Endothelial cell of umbilical vein (primary cell): ENCODE results near the gene ZSWIM4. TPM values are rescaled to one million over a fixed set of nuclear protein-coding genes. Genes with fewer than 3 reads are reported as not detected.
"Not testable (repeated sequence)": the region's sequence is repeated elsewhere in the genome, so short reads cannot be mapped to it uniquely, and the experiment has no call there.

ENCODE experiments used
- BruUV-seq: library from RNA; stranded (reverse); fragments of 400-500 nt; replicated peaks from 2 replicates; lab custom pipeline; 2021; lab: Mats Ljungman, UMichigan
- CTCF ChIA-PET: fragments of 300-600, 350-600 bp; sonication (Branson Sonifier 250); formaldehyde crosslinking; loops from one replicate; lab custom pipeline; 2021; ENCODE audit warnings: antibody characterized with exemption, inconsistent platforms; lab: Charles Lee
- POLR2A ChIA-PET: fragments of 300-600, 350-600 bp; sonication (Branson Sonifier 250); formaldehyde crosslinking; loops from one replicate; lab custom pipeline; 2021; ENCODE audit warnings: antibody characterized with exemption, inconsistent platforms; lab: Charles Lee
- DNase-seq: peaks from one replicate; pipeline ENCODE4 v3.0.0-alpha.2; 2011; ENCODE audit warnings: low read depth, low spot score
- FAIRE-seq: peaks from 2 replicates; lab custom pipeline; 2011; peaks lifted over from hg19 to GRCh38; lab: Jason Lieb, UNC
- H2AFZ ChIP-seq: 2 replicates; pipeline ENCODE4 v1.6.0; 2012; ENCODE audit warnings: low read depth, low read length, control low read depth, inconsistent platforms
- H3K27ac ChIP-seq: 2 replicates; pipeline ENCODE4 v1.5.1; 2011; ENCODE audit warnings: low read depth, mild to moderate bottlenecking, control low read depth, low read length, moderate library complexity; ENCODE audit not compliant: insufficient read depth
- H3K27me3 ChIP-seq, 2 experiments: 2 replicates each; pipeline versions ENCODE4 v1.6.0 to v1.6.1; 2011; ENCODE audit warnings: low read length in 2 of 2, mixed read lengths in 1 of 2; ENCODE audit not compliant: control insufficient read depth in 2 of 2, insufficient read depth in 2 of 2
- H3K36me3 ChIP-seq, 2 experiments: 2 replicates in 1 of 2; 3 replicates in 1 of 2; pipeline ENCODE4 v1.5.1; 2011; ENCODE audit warnings: low read length in 2 of 2, mild to moderate bottlenecking in 1 of 2, moderate library complexity in 1 of 2; ENCODE audit not compliant: control insufficient read depth in 2 of 2, insufficient read depth in 2 of 2; ENCODE audit errors: extremely low read depth in 1 of 2
- H3K4me1 ChIP-seq: 3 replicates; pipeline ENCODE4 v1.5.1; 2011; ENCODE audit warnings: mild to moderate bottlenecking, low read length; ENCODE audit not compliant: control insufficient read depth, insufficient read depth; ENCODE audit errors: extremely low read depth
- H3K4me2 ChIP-seq: 2 replicates; pipeline ENCODE4 v1.6.1; 2011; ENCODE audit warnings: low read length, control low read depth, mixed read lengths; ENCODE audit not compliant: insufficient read depth
- H3K4me3 ChIP-seq, 3 experiments: fragments of 200-600 bp in 1 of 3; sonication (generic), shearing (Covaris generic) in 1 of 3; replicated peaks in 1 of 3; 2 replicates each; pipeline ENCODE4 v1.5.1; 2011 to 2016; ENCODE audit warnings: control low read depth in 3 of 3, low read length in 3 of 3, mild to moderate bottlenecking in 2 of 3, inconsistent platforms in 1 of 3, low read depth in 1 of 3, moderate library complexity in 1 of 3; ENCODE audit not compliant: insufficient read depth in 1 of 3
- H3K79me2 ChIP-seq: 2 replicates; pipeline ENCODE4 v1.6.0; 2012; ENCODE audit warnings: low read length, inconsistent platforms; ENCODE audit not compliant: control insufficient read depth, insufficient read depth
- H3K9ac ChIP-seq: replicated peaks from 2 replicates; pipeline ENCODE3; 2011; ENCODE audit warnings: low read length, control low read depth; ENCODE audit not compliant: insufficient read depth; ENCODE audit errors: extremely low read depth
- H3K9me1 ChIP-seq: replicated peaks from 3 replicates; pipeline ENCODE4 v1.6.0; 2011; ENCODE audit warnings: mild to moderate bottlenecking, low read length; ENCODE audit not compliant: control insufficient read depth, insufficient read depth; ENCODE audit errors: extremely low read depth
- H3K9me3 ChIP-seq: replicated peaks from 2 replicates; pipeline ENCODE4 v1.5.1; 2012; ENCODE audit warnings: low read length, inconsistent platforms; ENCODE audit not compliant: control insufficient read depth, insufficient read depth
- H4K20me1 ChIP-seq: replicated peaks from 2 replicates; pipeline ENCODE3; 2011; ENCODE audit warnings: mild to moderate bottlenecking, low read length; ENCODE audit not compliant: control insufficient read depth, insufficient read depth; ENCODE audit errors: extremely low read depth
- MYC ChIP-seq: IDR thresholded peaks from one replicate; pipeline ENCODE4 v1.6.1; 2011; ENCODE audit warnings: mild to moderate bottlenecking, low read depth, low read length
- POLR2A ChIP-seq: IDR thresholded peaks from 2 replicates; pipeline ENCODE4 v1.6.1; 2012; ENCODE audit warnings: low read depth, mild to moderate bottlenecking, control low read depth, low read length
- dilution Hi-C: fragments of 300-500 bp; cut with MboI; formaldehyde crosslinking; loops from one replicate; pipeline ENCODE4 v1.15.0; 2019; ENCODE audit warnings: low sequenced_read_pairs; ENCODE audit not compliant: extremely low pct_ligation_motif_present
- intact Hi-C: fragments of 100-400 bp; cut with micrococcal nuclease; formaldehyde crosslinking; loops from one replicate; pipeline ENCODE4 v1.10.0; 2022
- polyA plus RNA-seq, 4 experiments: library from polyadenylated mRNA; depleted of rRNA in 3 of 4; stranded (reverse) in 3 of 4; unstranded in 1 of 4; fragments of >200 nt; gene quantifications; 2 replicates each; pipeline versions ENCODE4 v1.2.1 to v1.2.3, GENCODE V29; 2011 to 2012; ENCODE audit warnings: missing spikeins in 1 of 4
- total RNA-seq: library from RNA; stranded (reverse); gene quantifications from 2 replicates; pipeline ENCODE4 v1.2.3, GENCODE V29; 2021

The ZSWIM4 gene
- total and polyA plus RNA-seq, 2 donors (not counting 3 experiments of a cell fraction or from before 2014, with no cell fraction given), result 12.7 to 26.6 TPM

DNA sequence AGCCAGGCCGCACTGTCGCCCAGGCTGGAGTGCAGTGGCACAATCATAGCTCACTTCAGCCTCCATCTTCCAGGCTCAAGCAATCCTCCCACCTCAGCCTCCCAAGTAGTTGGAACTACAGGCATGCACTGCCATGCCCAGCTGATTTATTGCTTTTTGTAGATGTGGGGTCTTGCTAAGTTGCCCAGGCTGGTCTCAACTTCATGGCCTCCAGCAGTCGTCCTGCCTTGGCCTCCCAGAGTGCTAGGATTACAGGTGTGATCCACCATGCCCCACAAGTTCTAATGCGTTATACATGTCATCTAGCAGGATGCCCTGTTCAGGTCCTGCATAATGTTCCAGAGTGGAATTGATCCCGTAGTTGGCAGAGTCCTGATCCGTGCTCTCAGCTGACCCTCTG lies 16.4 kb upstream of the ZSWIM4 start:
- Histone ChIP-seq H3K27ac (no peak overlapping the region), H2AFZ (no peak overlapping the region), H3K9me1 (no peaks in the 10 kb centered on the region), H3K9me3 (no peaks in the 10 kb centered on the region), H3K27me3 (no peaks in the 10 kb centered on the region), H3K9ac (no peak overlapping the region), H3K4me3 (no peak overlapping the region), H3K4me2 (no peak overlapping the region), H3K4me1 (peaks cover 25% of the 10 kb centered on the region), H3K79me2 (peaks cover 22% of the 10 kb centered on the region), H3K36me3 (peaks cover 14 to 24% of the 10 kb centered on the region in 2 experiments), H4K20me1 (no peaks in the 10 kb centered on the region)
- FAIRE-seq (no peak), DNase-seq (no peak)
- no peak for TF ChIP-seq MYC
- TF ChIP-seq POLR2A, result no peak
- ChIA-PET POLR2A (no interaction called here), CTCF (no interaction called here)
- dilution Hi-C loops, result no loop called here
- intact Hi-C loops, result no loop called here
- no TSS peak for BruUV-seq

DNA sequence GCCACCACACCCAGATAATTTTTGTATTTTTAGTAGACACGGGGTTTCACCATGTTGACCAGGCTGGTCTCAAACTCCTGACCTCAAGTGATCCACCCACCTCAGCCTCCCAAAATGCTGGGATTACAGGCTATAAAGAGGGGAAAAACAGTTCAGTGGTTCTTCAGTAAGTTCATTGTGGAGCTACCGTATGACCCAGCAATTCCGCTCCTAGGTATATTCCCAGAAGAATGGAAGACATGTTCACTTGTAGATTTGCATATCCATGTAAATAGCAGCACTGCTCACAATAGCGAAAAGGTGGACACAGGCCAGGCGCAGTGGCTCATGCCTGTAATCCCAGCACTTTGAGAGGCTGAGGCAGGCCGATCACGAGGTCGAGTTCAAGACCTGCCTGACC lies 15.4 kb upstream of the ZSWIM4 start:
- POLR2A ChIA-PET, H3K9me1 ChIP-seq, H4K20me1 ChIP-seq, H3K9me3 ChIP-seq, H2AFZ ChIP-seq, FAIRE-seq, H3K4me3 ChIP-seq, H3K27me3 ChIP-seq, CTCF ChIA-PET, H3K27ac ChIP-seq, BruUV-seq, dilution Hi-C loops, DNase-seq, H3K4me2 ChIP-seq, H3K9ac ChIP-seq: not testable (repeated sequence)
- H3K79me2 ChIP-seq, result peaks cover 18% of the 10 kb centered on the region
- peaks cover 27% of the 10 kb centered on the region for H3K4me1 ChIP-seq
- intact Hi-C loops, result loop anchor here (5.0 kb wide), 1 partner anchor 47 kb away; no protein-coding TSS in a partner anchor
- H3K36me3 ChIP-seq, result peaks cover 14 to 24% of the 10 kb centered on the region in 2 experiments
